Progenitor cell of endocrine pancreas (in vitro differentiated cells): ENCODE data around the gene NEGR1. TPM values are rescaled to one million over a fixed set of nuclear protein-coding genes. Genes with fewer than 3 reads are reported as not detected.

ENCODE experiments used
- DNase-seq: peaks from one replicate; pipeline ENCODE4 v3.0.0; 2021; ENCODE audit warnings: low spot score; ENCODE audit not compliant: unreplicated experiment
- H3K27ac Mint-ChIP-seq: 2 replicates; pipeline ENCODE4 v1.8.0; 2021; ENCODE audit warnings: mild to moderate bottlenecking, moderate library complexity, mixed read lengths
- H3K27me3 Mint-ChIP-seq: 2 replicates; pipeline ENCODE4 v1.8.0; 2021; ENCODE audit warnings: mixed read lengths
- H3K36me3 Mint-ChIP-seq: 2 replicates; pipeline ENCODE4 v1.8.0; 2022; ENCODE audit warnings: mixed read lengths; ENCODE audit not compliant: insufficient read depth
- H3K4me1 Mint-ChIP-seq: 2 replicates; pipeline ENCODE4 v1.8.0; 2021; ENCODE audit warnings: low read depth, mixed read lengths
- H3K4me3 Mint-ChIP-seq: 2 replicates; pipeline ENCODE4 v1.8.0; 2021; ENCODE audit warnings: low read depth, mild to moderate bottlenecking, moderate library complexity, mixed read lengths
- H3K9me3 Mint-ChIP-seq: 2 replicates; pipeline ENCODE4 v1.8.0; 2021; ENCODE audit warnings: low read depth, mixed read lengths
- total RNA-seq: library from RNA; stranded (reverse); gene quantifications from 2 replicates; pipeline ENCODE4 v1.2.1, GENCODE V29; 2021
- TF ChIP-seq, protein P1 (sequence below): fragments of 200-600 bp; sonication (generic); IDR thresholded peaks from one replicate; pipeline ENCODE4 v1.5.0; 2021; ENCODE audit warnings: antibody characterized with exemption, mild to moderate bottlenecking; ENCODE audit not compliant: unreplicated experiment

The NEGR1 gene
- total RNA-seq, 1 donor from 2014 or later: 3.1 TPM

- Mint-ChIP-seq H3K4me3 (no peak overlapping the region), H3K27me3 (no peaks in the 10 kb centered on the region), H3K4me1 (peaks cover 31% of the 10 kb centered on the region), H3K36me3 (no peaks in the 10 kb centered on the region), H3K27ac (peak overlapping the region; percentile 2), H3K9me3 (no peaks in the 10 kb centered on the region)
- no peak for DNase-seq
- TF ChIP-seq, protein P1, sequence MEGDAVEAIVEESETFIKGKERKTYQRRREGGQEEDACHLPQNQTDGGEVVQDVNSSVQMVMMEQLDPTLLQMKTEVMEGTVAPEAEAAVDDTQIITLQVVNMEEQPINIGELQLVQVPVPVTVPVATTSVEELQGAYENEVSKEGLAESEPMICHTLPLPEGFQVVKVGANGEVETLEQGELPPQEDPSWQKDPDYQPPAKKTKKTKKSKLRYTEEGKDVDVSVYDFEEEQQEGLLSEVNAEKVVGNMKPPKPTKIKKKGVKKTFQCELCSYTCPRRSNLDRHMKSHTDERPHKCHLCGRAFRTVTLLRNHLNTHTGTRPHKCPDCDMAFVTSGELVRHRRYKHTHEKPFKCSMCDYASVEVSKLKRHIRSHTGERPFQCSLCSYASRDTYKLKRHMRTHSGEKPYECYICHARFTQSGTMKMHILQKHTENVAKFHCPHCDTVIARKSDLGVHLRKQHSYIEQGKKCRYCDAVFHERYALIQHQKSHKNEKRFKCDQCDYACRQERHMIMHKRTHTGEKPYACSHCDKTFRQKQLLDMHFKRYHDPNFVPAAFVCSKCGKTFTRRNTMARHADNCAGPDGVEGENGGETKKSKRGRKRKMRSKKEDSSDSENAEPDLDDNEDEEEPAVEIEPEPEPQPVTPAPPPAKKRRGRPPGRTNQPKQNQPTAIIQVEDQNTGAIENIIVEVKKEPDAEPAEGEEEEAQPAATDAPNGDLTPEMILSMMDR: no peak
Observed at GRCh38 chr1:71831646-71832045, 450.7 kb downstream of the NEGR1 start.

GRCh38 chr1:71829346-71829745 lies 453.0 kb downstream of the NEGR1 start:
- TF ChIP-seq, protein P1: no peak
- DNase-seq: no peak
- H3K9me3 Mint-ChIP-seq: no peaks in the 10 kb centered on the region
- no peaks in the 10 kb centered on the region for H3K36me3 Mint-ChIP-seq
- no peaks in the 10 kb centered on the region for H3K27me3 Mint-ChIP-seq
- H3K4me3 Mint-ChIP-seq: no peak overlapping the region
- peaks cover 33% of the 10 kb centered on the region for H3K4me1 Mint-ChIP-seq
- peak overlapping the region; percentile 9 for H3K27ac Mint-ChIP-seq

DNA sequence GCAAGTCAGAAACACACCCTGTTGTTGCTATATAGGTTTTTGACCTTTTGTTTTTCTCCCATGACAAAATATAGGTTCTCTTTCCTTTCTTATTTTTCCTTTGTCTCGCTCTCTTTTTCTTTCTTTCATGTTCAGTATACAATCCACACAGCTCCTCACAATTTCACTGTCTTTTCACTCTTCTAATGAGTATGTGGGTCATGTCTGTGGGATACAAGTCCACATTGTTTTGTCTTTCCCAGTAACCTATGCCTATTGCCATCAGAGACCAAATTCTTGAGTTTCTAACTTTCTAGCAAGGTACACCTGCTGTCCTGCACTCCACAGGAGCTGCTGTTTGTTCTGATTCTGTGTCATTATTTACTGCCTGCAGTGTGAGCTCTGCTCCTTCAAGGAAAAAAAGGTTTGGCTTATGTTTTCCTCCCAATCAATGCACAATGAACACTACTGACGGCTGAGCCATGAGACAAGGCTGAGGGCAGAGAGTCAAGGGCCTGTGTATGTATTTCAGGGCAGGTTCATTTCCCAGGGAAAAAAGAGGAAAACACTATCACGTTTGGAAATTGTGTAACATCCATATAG lies 453.8 kb downstream of the NEGR1 start:
- Mint-ChIP-seq H3K27ac (peak overlapping the region; percentile 62), H3K27me3 (no peaks in the 10 kb centered on the region), H3K4me3 (no peak overlapping the region), H3K4me1 (peaks cover 33% of the 10 kb centered on the region), H3K36me3 (no peaks in the 10 kb centered on the region), H3K9me3 (no peaks in the 10 kb centered on the region)
- DNase-seq: no peak
- TF ChIP-seq, protein P1: no peak

DNA sequence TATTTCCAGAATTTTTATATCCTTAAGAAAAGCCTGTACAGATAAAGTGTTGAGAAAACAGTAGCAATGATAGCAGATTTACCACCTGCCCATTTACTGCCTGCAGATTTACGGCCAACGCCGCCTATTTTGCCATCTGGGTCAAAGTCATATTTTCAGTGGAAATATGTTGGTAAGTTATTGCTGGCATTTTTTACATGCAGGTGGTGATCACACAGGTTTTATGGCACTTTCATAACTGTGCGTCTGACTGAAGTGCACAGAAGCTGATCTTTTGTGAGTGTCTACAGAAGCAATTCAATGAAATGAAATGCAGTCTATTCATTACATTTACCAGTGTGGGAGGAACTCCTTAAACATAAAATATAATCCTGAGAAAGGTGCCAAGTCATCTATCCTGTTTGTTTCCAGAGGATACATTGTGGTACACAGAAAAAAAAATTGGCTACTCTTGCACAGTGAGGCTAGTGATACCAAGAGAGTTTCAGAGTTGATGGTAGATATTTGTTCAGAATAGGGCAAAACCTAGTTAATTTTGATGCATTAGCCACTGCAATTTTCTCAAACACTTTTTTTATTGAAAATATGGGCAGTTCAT lies 458.5 kb downstream of the NEGR1 start:
- DNase-seq: no peak
- no peak overlapping the region for H3K27ac Mint-ChIP-seq
- no peaks in the 10 kb centered on the region for H3K27me3 Mint-ChIP-seq
- H3K4me1 Mint-ChIP-seq: peaks cover 23% of the 10 kb centered on the region
- TF ChIP-seq, protein P1: no peak
- no peaks in the 10 kb centered on the region for H3K36me3 Mint-ChIP-seq
- no peak overlapping the region for H3K4me3 Mint-ChIP-seq
- no peaks in the 10 kb centered on the region for H3K9me3 Mint-ChIP-seq

DNA sequence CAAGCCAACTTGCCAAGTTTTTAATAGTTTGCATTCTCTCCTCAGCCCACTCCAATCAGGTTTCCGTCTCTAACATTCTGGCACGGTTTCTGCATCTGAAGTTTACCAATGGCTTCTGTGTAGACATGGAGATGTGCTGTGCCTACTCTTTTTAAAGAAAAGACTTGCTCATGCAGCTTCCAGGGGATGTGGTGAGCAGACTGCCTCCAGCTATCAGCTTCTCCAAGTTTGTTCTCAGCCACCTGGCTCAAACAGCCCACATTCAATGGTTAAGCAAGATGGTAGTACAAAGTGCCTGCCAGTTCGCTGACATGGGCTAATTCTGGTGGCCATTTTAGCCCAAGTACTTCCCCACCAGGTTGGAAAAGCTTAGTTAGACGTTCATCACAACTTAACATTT lies 465.3 kb downstream of the NEGR1 start:
- no peak overlapping the region for H3K4me3 Mint-ChIP-seq
- peaks cover 6% of the 10 kb centered on the region for H3K4me1 Mint-ChIP-seq
- H3K36me3 Mint-ChIP-seq: no peaks in the 10 kb centered on the region
- TF ChIP-seq, protein P1: no peak
- no peak for DNase-seq
- no peak overlapping the region for H3K27ac Mint-ChIP-seq
- no peaks in the 10 kb centered on the region for H3K27me3 Mint-ChIP-seq
- H3K9me3 Mint-ChIP-seq: peaks cover 3% of the 10 kb centered on the region
